PC-3 (cell line): Measurements from ENCODE around the gene ZNF768. TPM values are rescaled to one million over a fixed set of nuclear protein-coding genes. Genes with fewer than 3 reads are reported as not detected.

Experiments
- ATAC-seq: fragments of 200-7000 bp; cut with Tn5 transposase; 2 replicates; pipeline ENCODE4 v1.9.1; 2020; ENCODE audit warnings: mild to moderate bottlenecking, moderate library complexity
- BruUV-seq: library from RNA; stranded (reverse); fragments of 400-500 nt; replicated peaks from 2 replicates; lab custom pipeline; 2021; lab: Mats Ljungman, UMichigan
- CTCF ChIA-PET: fragments of 300-600 bp; sonication (Branson Sonifier 250); formaldehyde crosslinking; loops from one replicate; lab custom pipeline; 2022; ENCODE audit warnings: antibody characterized with exemption; lab: Charles Lee
- POLR2A ChIA-PET: fragments of 300-600 bp; sonication (Branson Sonifier 250); formaldehyde crosslinking; loops from one replicate; lab custom pipeline; 2022; ENCODE audit warnings: antibody characterized with exemption; ENCODE audit not compliant: unreplicated experiment; lab: Charles Lee
- DNase-seq: peaks from one replicate; pipeline ENCODE4 v3.0.0-alpha.2; 2015
- H2AFZ ChIP-seq: fragments of 300-600 bp; sonication (generic); 2 replicates; pipeline ENCODE4 v1.6.0; 2016; ENCODE audit warnings: antibody characterized with exemption, low read length
- H3F3A ChIP-seq: fragments of 300-600 bp; sonication (generic); one replicate; pipeline ENCODE4 v1.6.0; 2017; ENCODE audit warnings: antibody characterized with exemption, low read length, control low read depth, mild to moderate bottlenecking; ENCODE audit not compliant: unreplicated experiment
- H3K27ac ChIP-seq: fragments of 300-600 bp; sonication (generic); 2 replicates; pipeline ENCODE4 v1.5.1; 2016; ENCODE audit warnings: mild to moderate bottlenecking, low read length
- H3K27me3 ChIP-seq: fragments of 300-600 bp; sonication (generic); 2 replicates; pipeline ENCODE4 v1.6.1; 2016; ENCODE audit warnings: low read length, mixed read lengths
- H3K36me3 ChIP-seq: fragments of 300-600 bp; sonication (generic); 2 replicates; pipeline ENCODE4 v1.6.1; 2016; ENCODE audit warnings: low read depth, mixed run types, low read length, mixed read lengths
- H3K4me1 ChIP-seq: fragments of 300-600 bp; sonication (generic); 2 replicates; pipeline ENCODE4 v1.5.1; 2016; ENCODE audit warnings: low read length; ENCODE audit not compliant: insufficient read depth
- H3K4me2 ChIP-seq: fragments of 300-600 bp; sonication (generic); 2 replicates; pipeline ENCODE4 v1.6.0; 2016; ENCODE audit warnings: low read length
- H3K4me3 ChIP-seq: fragments of 300-600 bp; sonication (generic); 2 replicates; pipeline ENCODE4 v1.5.1; 2016; ENCODE audit warnings: mild to moderate bottlenecking, low read length, mixed read lengths
- H3K79me2 ChIP-seq: fragments of 300-600 bp; sonication (generic); 2 replicates; pipeline ENCODE4 v1.6.1; 2017; ENCODE audit warnings: low read length, mixed read lengths
- H3K9ac ChIP-seq: fragments of 300-600 bp; sonication (generic); 2 replicates; pipeline ENCODE4 v1.6.0; 2016; ENCODE audit warnings: mild to moderate bottlenecking, low read length
- H3K9me2 ChIP-seq: fragments of 300-600 bp; sonication (generic); replicated peaks from 2 replicates; pipeline ENCODE4 v1.6.1; 2016; ENCODE audit warnings: mixed run types, low read length, mixed read lengths
- H3K9me3 ChIP-seq: fragments of 300-600 bp; sonication (generic); 2 replicates; pipeline ENCODE4 v1.6.1; 2016; ENCODE audit warnings: low read length, mixed read lengths
- H4K20me1 ChIP-seq: fragments of 300-600 bp; sonication (generic); 2 replicates; pipeline ENCODE4 v1.6.1; 2016; ENCODE audit warnings: low read length, mixed read lengths
- CTCF ChIP-seq: fragments of 300-600 bp; sonication (generic); conservative IDR thresholded peaks from 2 replicates; pipeline ENCODE4 v1.5.1; 2017; ENCODE audit warnings: antibody characterized with exemption, low read depth, mild to moderate bottlenecking, low read length
- EZH2 ChIP-seq: fragments of 300-600 bp; sonication (generic); IDR thresholded peaks from one replicate; pipeline ENCODE4 v1.6.1; 2017; ENCODE audit warnings: antibody characterized with exemption, mild to moderate bottlenecking, low read length; ENCODE audit not compliant: unreplicated experiment
- EZH2phosphoT487 ChIP-seq: fragments of 300-600 bp; sonication (generic); IDR thresholded peaks from 2 replicates; pipeline ENCODE4 v1.6.1; 2018; ENCODE audit warnings: mild to moderate bottlenecking, antibody characterized with exemption, low read length, borderline replicate concordance
- intact Hi-C: fragments of 100-400 bp; cut with micrococcal nuclease; formaldehyde crosslinking; loops from 2 replicates; pipeline ENCODE4 v1.9.0; 2023
- total RNA-seq: library from RNA; depleted of rRNA; stranded (reverse); fragments of >200 nt; gene quantifications from 2 replicates; pipeline ENCODE4 v1.2.3, GENCODE V29; 2014

Gene ZNF768
- total RNA-seq, 1 experiment from 2014 or later = 31.2 TPM

DNA sequence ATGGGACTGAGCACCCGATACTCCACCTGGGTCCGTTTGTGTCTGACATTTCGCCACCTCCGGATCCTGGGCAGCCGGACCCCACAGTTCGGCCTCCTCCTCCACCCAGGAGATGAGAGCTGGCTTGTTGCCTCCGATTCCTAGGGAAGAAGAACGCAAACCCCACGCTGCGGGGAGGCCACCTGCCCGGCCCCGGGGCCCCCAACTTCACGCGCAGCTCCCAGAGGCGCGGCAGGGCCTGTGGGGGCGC lies 31.3 kb upstream of the ZNF768 start:
- Histone ChIP-seq H3K4me1 (peaks cover 3% of the 10 kb centered on the region; the same call in 1 of the 2 replicates), H3K4me3 (peak overlapping the region; percentile 92), H3K36me3 (no peaks in the 10 kb centered on the region), H3K79me2 (peaks cover 29% of the 10 kb centered on the region), H3F3A (no peaks in the 10 kb centered on the region), H4K20me1 (no peaks in the 10 kb centered on the region), H3K27me3 (no peaks in the 10 kb centered on the region), H3K4me2 (peak overlapping the region; percentile 85), H3K9me2 (no peaks in the 10 kb centered on the region), H3K9me3 (no peaks in the 10 kb centered on the region), H3K27ac (peak overlapping the region; percentile 78), H3K9ac (peak overlapping the region; percentile 95), H2AFZ (peak overlapping the region; percentile 90)
- no TSS peak for BruUV-seq
- DNase-seq (no peak), ATAC-seq (no peak)
- CTCF ChIA-PET = interaction anchor here (1.4 kb wide), 1 partner anchor 41 kb away, joined by 6 read pairs; no protein-coding TSS in a partner anchor
- POLR2A ChIA-PET = interaction anchor here (0.7 to 1.4 kb wide), 3 partner anchors 8 to 374 kb away, joined by 3 read pairs; partner anchors contain the start of gene CORO1A
- intact Hi-C loops = no loop called here
- TF ChIP-seq EZH2phosphoT487 (no peak), EZH2 (no peak), CTCF (no peak)

- Histone ChIP-seq H3K4me2 (no peak overlapping the region), H3K79me2 (peaks cover 29% of the 10 kb centered on the region), H3F3A (no peaks in the 10 kb centered on the region), H3K9me3 (no peaks in the 10 kb centered on the region), H3K4me3 (no peak overlapping the region), H2AFZ (no peak overlapping the region), H3K36me3 (no peaks in the 10 kb centered on the region), H3K9ac (no peak overlapping the region), H3K27ac (no peak overlapping the region), H4K20me1 (no peaks in the 10 kb centered on the region), H3K4me1 (peaks cover 3% of the 10 kb centered on the region; the same call in 1 of the 2 replicates), H3K9me2 (no peaks in the 10 kb centered on the region), H3K27me3 (no peaks in the 10 kb centered on the region)
- ChIA-PET POLR2A (no interaction called here), CTCF (no interaction called here)
- no TSS peak for BruUV-seq
- DNase-seq (no peak), ATAC-seq (no peak)
- no peak for TF ChIP-seq EZH2phosphoT487
- no peak for TF ChIP-seq EZH2
- no peak for TF ChIP-seq CTCF
- intact Hi-C loops = no loop called here
Measured at GRCh38 chr16:30556125-30556473, 29.7 kb upstream of the ZNF768 start.

- Histone ChIP-seq H3K4me2 (no peak overlapping the region), H3K9ac (no peak overlapping the region), H3K36me3 (no peaks in the 10 kb centered on the region), H3K4me1 (peaks cover 3% of the 10 kb centered on the region; the same call in 1 of the 2 replicates), H4K20me1 (no peaks in the 10 kb centered on the region), H3K27ac (no peak overlapping the region), H3K79me2 (peaks cover 29% of the 10 kb centered on the region), H3K27me3 (no peaks in the 10 kb centered on the region), H3F3A (no peaks in the 10 kb centered on the region), H3K4me3 (no peak overlapping the region), H3K9me2 (no peaks in the 10 kb centered on the region), H3K9me3 (no peaks in the 10 kb centered on the region), H2AFZ (no peak overlapping the region)
- CTCF ChIA-PET = no interaction called here
- no peak for DNase-seq
- no TSS peak for BruUV-seq
- intact Hi-C loops = no loop called here
- ATAC-seq = no peak
- TF ChIP-seq CTCF (no peak), EZH2 (no peak), EZH2phosphoT487 (no peak)
- POLR2A ChIA-PET = no interaction called here
Measured at GRCh38 chr16:30555315-30556124, 29.2 kb upstream of the ZNF768 start.
